H9 (cell line): ENCODE measurements around the gene ASCC1. TPM values are rescaled to one million over a fixed set of nuclear protein-coding genes. Genes with fewer than 3 reads are reported as not detected.

Experiments
- DNase-seq: peaks from one replicate; pipeline ENCODE4 v3.0.0-alpha.2; 2017
- H2AFZ ChIP-seq: one replicate; pipeline ENCODE4 v1.6.1; 2013; ENCODE audit warnings: mild to moderate bottlenecking, low read length, control low read depth, moderate library complexity
- H2AK5ac ChIP-seq: 2 replicates; pipeline ENCODE4 v1.6.1; 2013; ENCODE audit warnings: low read length, control low read depth, mixed read lengths; ENCODE audit not compliant: insufficient read length
- H2BK120ac ChIP-seq: one replicate; pipeline ENCODE4 v1.6.1; 2013; ENCODE audit warnings: low read depth, mild to moderate bottlenecking, low read length, control low read depth, inconsistent platforms; ENCODE audit not compliant: poor library complexity, severe bottlenecking
- H2BK12ac ChIP-seq: 2 replicates; pipeline ENCODE4 v1.6.1; 2013; ENCODE audit warnings: low read length, control low read depth, mixed read lengths, low read depth; ENCODE audit not compliant: insufficient read length
- H2BK15ac ChIP-seq: 2 replicates; pipeline ENCODE4 v1.6.1; 2013; ENCODE audit warnings: low read depth, low read length, control low read depth
- H2BK20ac ChIP-seq: one replicate; pipeline ENCODE4 v1.6.1; 2013; ENCODE audit warnings: low read depth, mild to moderate bottlenecking, low read length, control low read depth, inconsistent platforms; ENCODE audit not compliant: poor library complexity, severe bottlenecking
- H2BK5ac ChIP-seq: 2 replicates; pipeline ENCODE4 v1.6.1; 2013; ENCODE audit warnings: low read length, control low read depth, mixed read lengths; ENCODE audit not compliant: insufficient read length
- H3K14ac ChIP-seq: 2 replicates; pipeline ENCODE4 v1.6.1; 2013; ENCODE audit warnings: low read length, control low read depth; ENCODE audit not compliant: insufficient read depth
- H3K18ac ChIP-seq: 2 replicates; pipeline ENCODE4 v1.6.1; 2013; ENCODE audit warnings: low read depth, mild to moderate bottlenecking, mixed read lengths, low read length, control low read depth; ENCODE audit not compliant: insufficient read length
- H3K23ac ChIP-seq: 2 replicates; pipeline ENCODE4 v1.6.1; 2013; ENCODE audit warnings: low read length, control low read depth, mixed read lengths, low read depth; ENCODE audit not compliant: insufficient read length
- H3K23me2 ChIP-seq: 2 replicates; pipeline ENCODE4 v1.6.1; 2013; ENCODE audit warnings: low read depth, mild to moderate bottlenecking, mixed read lengths, low read length, control low read depth; ENCODE audit not compliant: insufficient read length, poor library complexity, severe bottlenecking
- H3K27ac ChIP-seq: 2 replicates; pipeline ENCODE4 v1.5.1; 2013; ENCODE audit warnings: low read length, control low read depth, mixed read lengths, low read depth; ENCODE audit not compliant: insufficient read length
- H3K27me3 ChIP-seq: 2 replicates; pipeline ENCODE4 v1.6.1; 2013; ENCODE audit warnings: low read length, control low read depth, inconsistent platforms; ENCODE audit not compliant: insufficient read depth
- H3K4ac ChIP-seq: 2 replicates; pipeline ENCODE4 v1.6.1; 2013; ENCODE audit warnings: low read depth, mild to moderate bottlenecking, control low read depth, inconsistent platforms, low read length, moderate library complexity
- H3K4me1 ChIP-seq: 2 replicates; pipeline ENCODE4 v1.6.1; 2013; ENCODE audit warnings: low read length, control low read depth, inconsistent platforms; ENCODE audit not compliant: insufficient read depth
- H3K4me2 ChIP-seq: 2 replicates; pipeline ENCODE4 v1.6.1; 2013; ENCODE audit warnings: low read length, control low read depth, mixed read lengths; ENCODE audit not compliant: insufficient read length, insufficient read depth
- H3K56ac ChIP-seq: 2 replicates; pipeline ENCODE4 v1.6.1; 2013; ENCODE audit warnings: low read depth, mild to moderate bottlenecking, mixed read lengths, low read length, control low read depth; ENCODE audit not compliant: insufficient read length
- H3K79me1 ChIP-seq: 2 replicates; pipeline ENCODE4 v1.6.1; 2013; ENCODE audit warnings: low read depth, mild to moderate bottlenecking, moderate library complexity, low read length, control low read depth, inconsistent platforms; ENCODE audit not compliant: insufficient read depth, poor library complexity, severe bottlenecking
- H3K79me2 ChIP-seq: 2 replicates; pipeline ENCODE4 v1.6.1; 2013; ENCODE audit warnings: low read length, control low read depth, inconsistent platforms; ENCODE audit not compliant: insufficient read depth
- H3K9ac ChIP-seq: 2 replicates; pipeline ENCODE4 v1.6.1; 2013; ENCODE audit warnings: low read length, control low read depth, mixed read lengths; ENCODE audit not compliant: insufficient read length; ENCODE audit errors: extremely low read depth
- H3K9me3 ChIP-seq: one replicate; pipeline ENCODE4 v1.6.1; 2013; ENCODE audit warnings: low read depth, low read length, inconsistent platforms; ENCODE audit not compliant: control insufficient read depth
- H3T11ph ChIP-seq: one replicate; pipeline ENCODE4 v1.6.1; 2013; ENCODE audit warnings: mild to moderate bottlenecking, low read length, control low read depth, inconsistent platforms
- H4K20me1 ChIP-seq: one replicate; pipeline ENCODE4 v1.6.1; 2013; ENCODE audit not compliant: control insufficient read depth, insufficient read length, insufficient read depth
- H4K5ac ChIP-seq: 2 replicates; pipeline ENCODE4 v1.6.1; 2013; ENCODE audit warnings: low read depth, mild to moderate bottlenecking, mixed read lengths, low read length, control low read depth; ENCODE audit not compliant: insufficient read length
- H4K8ac ChIP-seq: replicated peaks from 2 replicates; pipeline ENCODE4 v1.6.1; 2013; ENCODE audit warnings: low read length, control low read depth, mixed read lengths, low read depth; ENCODE audit not compliant: insufficient read length
- H4K91ac ChIP-seq: 2 replicates; pipeline ENCODE4 v1.6.1; 2013; ENCODE audit warnings: low read depth, mild to moderate bottlenecking, moderate library complexity, mixed read lengths, low read length, control low read depth; ENCODE audit not compliant: insufficient read length
- H3K27ac Mint-ChIP-seq, 3 experiments: 2 replicates in 2 of 3; 3 replicates in 1 of 3; pipeline ENCODE4 v1.8.0; 2020 to 2021; ENCODE audit warnings: mixed read lengths in 3 of 3, mild to moderate bottlenecking in 1 of 3, moderate library complexity in 1 of 3
- H3K27me3 Mint-ChIP-seq: 2 replicates; pipeline ENCODE4 v1.8.0; 2021; ENCODE audit warnings: low read depth, mild to moderate bottlenecking, moderate library complexity, mixed read lengths
- H3K36me3 Mint-ChIP-seq, 3 experiments: 2 replicates in 2 of 3; 3 replicates in 1 of 3; pipeline ENCODE4 v1.8.0; 2020 to 2021; ENCODE audit warnings: low read depth in 3 of 3, mixed read lengths in 3 of 3; ENCODE audit not compliant: insufficient read depth in 1 of 3
- H3K4me1 Mint-ChIP-seq, 2 experiments: 2 replicates each; pipeline ENCODE4 v1.8.0; 2020; ENCODE audit warnings: mixed read lengths in 2 of 2
- H3K4me3 Mint-ChIP-seq, 2 experiments: 2 replicates in 1 of 2; 3 replicates in 1 of 2; pipeline ENCODE4 v1.8.0; 2020 to 2021; ENCODE audit warnings: mild to moderate bottlenecking in 2 of 2, mixed read lengths in 2 of 2, moderate library complexity in 1 of 2
- H3K9me3 Mint-ChIP-seq, 2 experiments: 2 replicates in 1 of 2; 3 replicates in 1 of 2; pipeline ENCODE4 v1.8.0; 2020; ENCODE audit warnings: mild to moderate bottlenecking in 2 of 2, mixed read lengths in 2 of 2, moderate library complexity in 1 of 2
- CTCF ChIP-seq: fragments of 200-600 bp; sonication (generic); conservative IDR thresholded peaks from 3 replicates; pipeline ENCODE4 v1.8.0; 2021; ENCODE audit warnings: antibody characterized with exemption, mild to moderate bottlenecking
- total RNA-seq: library from RNA; stranded (reverse); gene quantifications from 2 replicates; pipeline ENCODE4 v1.2.1, GENCODE V29; 2021

Gene ASCC1
- total RNA-seq, 1 experiment from 2014 or later: 41.2 TPM

- H2AFZ ChIP-seq: no peak overlapping the region
- H4K8ac ChIP-seq: no peak overlapping the region
- H2AK5ac ChIP-seq: no peak overlapping the region
- no peak overlapping the region for H3K4ac ChIP-seq
- H2BK15ac ChIP-seq: no peak overlapping the region
- H3K9me3 Mint-ChIP-seq: no peaks in the 10 kb centered on the region
- no peak overlapping the region for H3K27ac ChIP-seq
- no peaks in the 10 kb centered on the region for H3K23me2 ChIP-seq
- no peak overlapping the region for H3K9ac ChIP-seq
- H4K5ac ChIP-seq: no peak overlapping the region
- H3K27me3 ChIP-seq: no peaks in the 10 kb centered on the region
- H2BK20ac ChIP-seq: no peak overlapping the region
- no peak overlapping the region for H3K18ac ChIP-seq
- peaks cover 10 to 13% of the 10 kb centered on the region in 2 experiments for H3K4me1 Mint-ChIP-seq
- no peaks in the 10 kb centered on the region for H3K4me1 ChIP-seq
- H3K4me2 ChIP-seq: no peak overlapping the region
- no peak overlapping the region for H4K91ac ChIP-seq
- H3T11ph ChIP-seq: no peak overlapping the region
- H3K36me3 Mint-ChIP-seq: peaks cover 0 to 3% (median 2%) of the 10 kb centered on the region in 3 experiments; a peak in 1 of 7 replicates
- no peak overlapping the region for H3K14ac ChIP-seq
- no peaks in the 10 kb centered on the region for H3K27me3 Mint-ChIP-seq
- no peak overlapping the region for H2BK120ac ChIP-seq
- no peaks in the 10 kb centered on the region for H3K79me2 ChIP-seq
- no peak overlapping the region for H3K56ac ChIP-seq
- no peak for DNase-seq
- no peak overlapping the region for H3K27ac Mint-ChIP-seq
- no peaks in the 10 kb centered on the region for H3K9me3 ChIP-seq
- H3K23ac ChIP-seq: no peak overlapping the region
- no peak overlapping the region for H2BK12ac ChIP-seq
- H3K79me1 ChIP-seq: no peaks in the 10 kb centered on the region
- H4K20me1 ChIP-seq: no peaks in the 10 kb centered on the region
- TF ChIP-seq CTCF: no peak
- H3K4me3 Mint-ChIP-seq: no peak overlapping the region
- H2BK5ac ChIP-seq: no peak overlapping the region
Observed at GRCh38 chr10:72124381-72124780, 91.7 kb downstream of the ASCC1 start.
